Left lobe of liver (tissue), 1 donor: ENCODE results near the gene WDR36. TPM values are rescaled to one million over a fixed set of nuclear protein-coding genes. Genes with fewer than 3 reads are reported as not detected.

Experiments
- total RNA-seq: library from RNA; stranded (reverse); gene quantifications from one replicate; pipeline ENCODE4 v1.2.1, GENCODE V29; 2021
- donor health status: DM: no; HTN: yes; CAD: no.

Gene WDR36
- total RNA-seq, 1 donor from 2014 or later, result 12.1 TPM

Other genes with a start within 250 kb of the WDR36 start
- 1.5 TPM for gene TSLP, start 20.6 kb upstream of the WDR36 start, total RNA-seq
- 2.7 TPM for gene CAMK4, start 132.0 kb downstream of the WDR36 start, total RNA-seq